Measurements from ENCODE around the gene EMILIN1. TPM values are rescaled to one million over a fixed set of nuclear protein-coding genes. Genes with fewer than 3 reads are reported as not detected.

Gene EMILIN1
- total RNA-seq, 6 experiments from 2014 or later: 144 to 208 (median 183) TPM

DNA sequence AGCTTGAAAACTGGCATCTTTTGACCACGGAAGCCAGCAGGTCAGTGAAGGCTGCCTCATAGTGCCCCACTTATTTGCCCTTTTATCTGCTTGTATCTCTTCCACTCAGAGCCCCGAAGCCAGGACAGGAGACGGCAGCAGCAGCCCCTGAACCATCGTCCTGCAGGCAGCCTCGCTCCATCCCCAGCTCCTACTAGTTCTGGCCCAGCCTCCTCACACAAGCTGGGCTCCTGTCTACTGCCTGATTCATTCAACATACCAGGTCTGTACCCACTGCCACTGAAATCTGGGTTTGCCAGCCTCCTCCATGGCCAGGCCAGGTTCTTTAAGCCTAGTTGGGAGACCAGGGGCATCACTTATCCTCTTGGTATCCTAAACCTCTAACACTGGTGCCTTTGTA lies 11.0 kb upstream of the EMILIN1 start:
- H3K27me3 Mint-ChIP-seq (ENCODE audit: insufficient read depth): no peaks in the 10 kb centered on the region; the same call in 1 of the 2 replicates
- H3K36me3 Mint-ChIP-seq (ENCODE audit: low read depth): peaks cover 66% of the 10 kb centered on the region
- no peak overlapping the region for H3K27ac Mint-ChIP-seq
- DNase-seq: no peak
- H3K4me3 Mint-ChIP-seq: no peak overlapping the region
- H3K9me3 Mint-ChIP-seq: no peaks in the 10 kb centered on the region
- H3K4me1 Mint-ChIP-seq (ENCODE audit: low read depth): peaks cover 45% of the 10 kb centered on the region
- TF ChIP-seq, protein P1, sequence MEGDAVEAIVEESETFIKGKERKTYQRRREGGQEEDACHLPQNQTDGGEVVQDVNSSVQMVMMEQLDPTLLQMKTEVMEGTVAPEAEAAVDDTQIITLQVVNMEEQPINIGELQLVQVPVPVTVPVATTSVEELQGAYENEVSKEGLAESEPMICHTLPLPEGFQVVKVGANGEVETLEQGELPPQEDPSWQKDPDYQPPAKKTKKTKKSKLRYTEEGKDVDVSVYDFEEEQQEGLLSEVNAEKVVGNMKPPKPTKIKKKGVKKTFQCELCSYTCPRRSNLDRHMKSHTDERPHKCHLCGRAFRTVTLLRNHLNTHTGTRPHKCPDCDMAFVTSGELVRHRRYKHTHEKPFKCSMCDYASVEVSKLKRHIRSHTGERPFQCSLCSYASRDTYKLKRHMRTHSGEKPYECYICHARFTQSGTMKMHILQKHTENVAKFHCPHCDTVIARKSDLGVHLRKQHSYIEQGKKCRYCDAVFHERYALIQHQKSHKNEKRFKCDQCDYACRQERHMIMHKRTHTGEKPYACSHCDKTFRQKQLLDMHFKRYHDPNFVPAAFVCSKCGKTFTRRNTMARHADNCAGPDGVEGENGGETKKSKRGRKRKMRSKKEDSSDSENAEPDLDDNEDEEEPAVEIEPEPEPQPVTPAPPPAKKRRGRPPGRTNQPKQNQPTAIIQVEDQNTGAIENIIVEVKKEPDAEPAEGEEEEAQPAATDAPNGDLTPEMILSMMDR (IDR thresholded peaks at IDR 0.05): no peak

DNA sequence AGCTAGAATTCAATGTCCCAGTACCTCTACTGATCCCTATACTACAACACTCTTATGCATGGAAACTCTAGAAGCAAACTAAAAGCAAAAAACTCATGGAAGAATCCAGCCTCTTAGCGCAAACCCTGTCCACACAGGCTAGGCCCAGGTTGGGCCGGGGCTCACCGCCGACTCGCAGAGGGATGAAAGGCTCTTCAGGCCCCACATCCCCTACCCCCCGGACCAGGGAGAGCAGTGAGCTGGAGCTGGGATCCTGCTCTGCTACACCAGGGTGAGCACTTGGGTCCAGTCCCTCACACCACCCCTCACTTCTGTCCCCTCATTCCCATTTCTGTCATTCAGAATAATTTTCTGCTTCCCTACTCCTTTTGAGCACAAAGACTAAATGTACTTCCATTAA lies 9.0 kb upstream of the EMILIN1 start:
- DNase-seq: no peak
- no peaks in the 10 kb centered on the region for H3K9me3 Mint-ChIP-seq
- H3K36me3 Mint-ChIP-seq (ENCODE audit: low read depth): peaks cover 50% of the 10 kb centered on the region
- TF ChIP-seq, protein P1 (IDR thresholded peaks at IDR 0.05): no peak
- peak overlapping the region; percentile 99 for H3K4me3 Mint-ChIP-seq
- H3K27me3 Mint-ChIP-seq (ENCODE audit: insufficient read depth): no peaks in the 10 kb centered on the region; the same call in 1 of the 2 replicates
- H3K4me1 Mint-ChIP-seq (ENCODE audit: low read depth): peaks cover 49% of the 10 kb centered on the region
- H3K27ac Mint-ChIP-seq: peak overlapping the region; percentile 69

DNA sequence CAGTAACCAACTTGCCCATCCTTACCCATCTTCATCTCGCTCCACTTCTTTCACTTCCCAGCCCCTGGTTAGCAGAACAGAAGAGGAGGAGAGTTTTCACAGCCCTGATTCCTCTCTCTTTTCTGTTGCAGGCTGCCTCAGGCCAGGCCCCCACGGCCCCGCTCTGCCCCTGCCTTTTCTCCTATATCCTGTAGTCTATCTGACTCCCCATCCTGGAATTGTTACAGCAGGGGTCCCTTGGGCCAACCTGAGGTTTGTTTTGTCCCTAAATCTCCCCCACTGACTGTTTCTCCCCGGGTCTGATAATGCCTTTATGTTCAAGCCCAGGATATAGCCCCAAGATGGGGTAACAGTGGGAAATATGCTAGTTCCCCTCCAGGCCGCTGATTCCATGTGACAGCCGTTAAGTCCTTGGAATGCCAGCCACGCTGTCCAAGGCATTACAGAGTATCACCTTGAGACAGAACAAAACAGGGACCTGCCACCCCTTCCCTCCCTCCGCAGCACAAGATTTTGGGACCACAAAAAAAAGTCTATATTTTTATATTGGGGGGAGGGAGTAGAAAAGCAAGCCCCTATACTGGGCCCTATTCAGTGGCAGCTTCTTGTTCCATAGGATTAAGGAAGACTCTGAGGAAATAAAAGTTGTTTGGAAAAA lies 8.3 kb upstream of the EMILIN1 start:
- H3K36me3 Mint-ChIP-seq (ENCODE audit: low read depth): peaks cover 46% of the 10 kb centered on the region
- TF ChIP-seq, protein P1 (IDR thresholded peaks at IDR 0.05): no peak
- peaks cover 1% of the 10 kb centered on the region; the same call in 1 of the 2 replicates for H3K27me3 Mint-ChIP-seq (ENCODE audit: insufficient read depth)
- H3K27ac Mint-ChIP-seq: peak overlapping the region; percentile 93
- no peaks in the 10 kb centered on the region for H3K9me3 Mint-ChIP-seq
- DNase-seq: no peak
- peaks cover 49% of the 10 kb centered on the region for H3K4me1 Mint-ChIP-seq (ENCODE audit: low read depth)
- H3K4me3 Mint-ChIP-seq: peak overlapping the region; percentile 99

DNA sequence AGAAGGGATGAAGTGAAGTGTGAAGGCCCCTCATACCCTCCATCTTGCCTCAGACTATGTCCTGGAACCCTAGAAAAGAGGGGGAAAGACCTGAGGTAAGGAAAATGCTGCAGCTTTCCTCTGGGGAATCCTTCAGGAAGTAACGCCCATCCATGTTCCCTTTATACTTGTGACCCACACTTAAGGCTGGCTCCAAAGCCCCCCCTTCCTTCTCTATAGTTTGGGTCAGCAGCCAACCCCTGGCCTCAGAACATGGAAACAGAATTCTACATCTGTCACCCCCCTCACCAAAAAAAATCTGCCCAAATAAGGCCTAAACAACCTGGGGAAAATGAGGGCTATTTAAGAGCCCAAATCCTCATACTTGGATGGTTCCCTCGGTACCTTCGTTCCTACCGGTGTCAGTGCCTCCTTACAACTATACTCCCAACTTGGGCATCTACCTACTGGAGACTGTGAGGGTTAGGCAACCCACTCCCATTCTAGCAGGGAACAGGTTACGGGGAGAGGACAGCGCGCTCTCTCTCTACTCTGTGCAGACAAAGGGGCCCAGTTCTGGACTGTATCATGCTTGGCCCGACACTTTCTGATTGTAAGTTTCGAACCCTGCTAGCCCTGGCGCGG lies 7.7 kb upstream of the EMILIN1 start:
- peaks cover 44% of the 10 kb centered on the region for H3K4me1 Mint-ChIP-seq (ENCODE audit: low read depth)
- no peak for DNase-seq
- H3K4me3 Mint-ChIP-seq: peak overlapping the region; percentile 99
- peaks cover 2% of the 10 kb centered on the region; the same call in 1 of the 2 replicates for H3K27me3 Mint-ChIP-seq (ENCODE audit: insufficient read depth)
- no peaks in the 10 kb centered on the region for H3K9me3 Mint-ChIP-seq
- H3K27ac Mint-ChIP-seq: peak overlapping the region; percentile 93
- H3K36me3 Mint-ChIP-seq (ENCODE audit: low read depth): peaks cover 39% of the 10 kb centered on the region
- TF ChIP-seq, protein P1 (IDR thresholded peaks at IDR 0.05): no peak

DNA sequence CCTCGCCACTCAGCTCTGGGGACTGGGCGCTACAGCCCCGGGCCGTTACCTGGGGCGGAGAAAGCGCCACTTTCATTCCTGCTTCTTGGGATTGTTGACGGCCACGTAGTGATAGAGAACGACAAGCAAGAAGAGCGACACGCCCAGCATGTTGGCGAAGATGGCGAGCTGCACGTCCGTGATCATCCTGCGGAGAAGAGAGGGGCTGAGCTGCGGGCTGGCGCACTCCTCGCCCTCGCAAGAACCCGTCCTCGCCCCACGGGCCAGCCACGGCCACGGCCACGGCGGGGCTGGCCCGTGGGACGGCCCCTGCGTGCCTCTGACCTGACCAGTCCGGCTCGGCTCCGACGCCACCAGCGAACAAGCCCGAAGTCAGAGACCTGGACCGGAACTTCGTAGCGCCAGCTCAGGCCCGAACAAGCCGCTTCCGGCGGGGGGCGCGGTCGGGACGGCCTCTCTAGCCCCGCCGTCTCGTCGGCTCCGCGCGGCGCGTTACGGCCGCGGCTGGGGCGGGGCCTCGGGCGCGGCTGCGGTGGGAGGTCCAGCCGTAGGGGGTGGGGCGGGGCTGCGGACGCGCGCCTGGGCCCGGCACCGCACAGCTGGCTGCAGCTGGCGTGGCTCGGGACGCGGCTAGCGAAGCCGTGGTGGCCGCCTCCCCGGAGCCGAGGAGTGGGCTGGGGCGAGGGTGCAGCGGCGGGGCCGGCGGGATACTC lies 7.0 kb upstream of the EMILIN1 start, which contains the start of gene OST4:
TSS of gene OST4 (minus strand) at position 378 of the 713 bp plus-strand sequence.
- Mint-ChIP-seq H3K36me3 (ENCODE audit: low read depth) (peaks cover 34% of the 10 kb centered on the region), H3K4me1 (ENCODE audit: low read depth) (peaks cover 50% of the 10 kb centered on the region)
- TF ChIP-seq, protein P1 (IDR thresholded peaks at IDR 0.05): peak; percentile 33; the same call in 1 of the 2 replicates

More for the DNA sequence above, 7.0 kb upstream of the EMILIN1 start, which contains the start of gene OST4:
- peak; percentile 92 for DNase-seq
- Mint-ChIP-seq H3K9me3 (no peaks in the 10 kb centered on the region), H3K4me3 (peak within 1 kb of the TSS; percentile 99), H3K27me3 (ENCODE audit: insufficient read depth) (peaks cover 2% of the 10 kb centered on the region; the same call in 1 of the 2 replicates), H3K27ac (peak within 1 kb of the TSS; percentile 93)
